Measurements from ENCODE around the gene KHK.

- TF ChIP-seq, protein P1, sequence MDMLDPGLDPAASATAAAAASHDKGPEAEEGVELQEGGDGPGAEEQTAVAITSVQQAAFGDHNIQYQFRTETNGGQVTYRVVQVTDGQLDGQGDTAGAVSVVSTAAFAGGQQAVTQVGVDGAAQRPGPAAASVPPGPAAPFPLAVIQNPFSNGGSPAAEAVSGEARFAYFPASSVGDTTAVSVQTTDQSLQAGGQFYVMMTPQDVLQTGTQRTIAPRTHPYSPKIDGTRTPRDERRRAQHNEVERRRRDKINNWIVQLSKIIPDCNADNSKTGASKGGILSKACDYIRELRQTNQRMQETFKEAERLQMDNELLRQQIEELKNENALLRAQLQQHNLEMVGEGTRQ (IDR thresholded peaks at IDR 0.05), result no peak
- TF ChIP-seq, protein P2, sequence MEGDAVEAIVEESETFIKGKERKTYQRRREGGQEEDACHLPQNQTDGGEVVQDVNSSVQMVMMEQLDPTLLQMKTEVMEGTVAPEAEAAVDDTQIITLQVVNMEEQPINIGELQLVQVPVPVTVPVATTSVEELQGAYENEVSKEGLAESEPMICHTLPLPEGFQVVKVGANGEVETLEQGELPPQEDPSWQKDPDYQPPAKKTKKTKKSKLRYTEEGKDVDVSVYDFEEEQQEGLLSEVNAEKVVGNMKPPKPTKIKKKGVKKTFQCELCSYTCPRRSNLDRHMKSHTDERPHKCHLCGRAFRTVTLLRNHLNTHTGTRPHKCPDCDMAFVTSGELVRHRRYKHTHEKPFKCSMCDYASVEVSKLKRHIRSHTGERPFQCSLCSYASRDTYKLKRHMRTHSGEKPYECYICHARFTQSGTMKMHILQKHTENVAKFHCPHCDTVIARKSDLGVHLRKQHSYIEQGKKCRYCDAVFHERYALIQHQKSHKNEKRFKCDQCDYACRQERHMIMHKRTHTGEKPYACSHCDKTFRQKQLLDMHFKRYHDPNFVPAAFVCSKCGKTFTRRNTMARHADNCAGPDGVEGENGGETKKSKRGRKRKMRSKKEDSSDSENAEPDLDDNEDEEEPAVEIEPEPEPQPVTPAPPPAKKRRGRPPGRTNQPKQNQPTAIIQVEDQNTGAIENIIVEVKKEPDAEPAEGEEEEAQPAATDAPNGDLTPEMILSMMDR (IDR thresholded peaks at IDR 0.05), result no peak
- TF ChIP-seq KDM1A (IDR thresholded peaks at IDR 0.05; ENCODE audit: low read depth) (no peak), CHD2 (IDR thresholded peaks at IDR 0.05; ENCODE audit: low read length, partially characterized antibody) (no peak)
These were observed 52.7 kb downstream of the KHK start, which contains the start of gene PRR30 for GRCh38 chr2:27139310-27139709.

Data from A549 (cell line).